Measurements from ENCODE around the gene ART1.
"Not testable (repeated sequence)": the region's sequence is repeated elsewhere in the genome, so short reads cannot be mapped to it uniquely, and the experiment has no call there.

The ART1 gene

DNA sequence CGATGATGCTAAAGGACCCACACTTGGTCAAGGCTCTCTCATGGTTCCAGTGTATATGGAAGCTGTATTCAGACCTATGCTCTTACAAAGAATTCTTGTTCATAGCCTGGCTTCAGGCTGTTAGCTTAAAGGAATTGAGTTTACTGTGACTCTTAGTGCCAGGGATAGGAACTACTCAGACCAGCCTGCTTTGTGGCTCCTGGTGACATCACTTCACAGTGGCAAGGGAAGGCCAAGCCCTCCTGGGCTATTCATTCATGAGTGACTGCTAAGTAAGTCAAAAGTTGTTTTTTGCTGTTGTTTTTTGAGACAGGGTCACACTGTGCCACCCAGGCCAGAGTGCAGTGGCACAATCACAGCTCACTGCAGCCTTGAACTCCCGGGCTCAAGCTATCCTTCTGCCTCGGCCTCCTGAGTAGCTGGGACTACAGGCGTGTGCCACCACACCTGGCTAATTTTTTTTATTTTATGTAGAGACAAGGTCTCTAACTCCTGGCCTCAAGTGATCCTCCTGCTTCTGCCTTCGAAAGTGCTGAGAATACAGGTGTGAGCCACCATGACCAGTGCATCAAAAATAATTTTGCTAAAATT lies 12.8 kb upstream of the ART1 start:
- no peak for DNase-seq (ENCODE audit: low spot score)

DNA sequence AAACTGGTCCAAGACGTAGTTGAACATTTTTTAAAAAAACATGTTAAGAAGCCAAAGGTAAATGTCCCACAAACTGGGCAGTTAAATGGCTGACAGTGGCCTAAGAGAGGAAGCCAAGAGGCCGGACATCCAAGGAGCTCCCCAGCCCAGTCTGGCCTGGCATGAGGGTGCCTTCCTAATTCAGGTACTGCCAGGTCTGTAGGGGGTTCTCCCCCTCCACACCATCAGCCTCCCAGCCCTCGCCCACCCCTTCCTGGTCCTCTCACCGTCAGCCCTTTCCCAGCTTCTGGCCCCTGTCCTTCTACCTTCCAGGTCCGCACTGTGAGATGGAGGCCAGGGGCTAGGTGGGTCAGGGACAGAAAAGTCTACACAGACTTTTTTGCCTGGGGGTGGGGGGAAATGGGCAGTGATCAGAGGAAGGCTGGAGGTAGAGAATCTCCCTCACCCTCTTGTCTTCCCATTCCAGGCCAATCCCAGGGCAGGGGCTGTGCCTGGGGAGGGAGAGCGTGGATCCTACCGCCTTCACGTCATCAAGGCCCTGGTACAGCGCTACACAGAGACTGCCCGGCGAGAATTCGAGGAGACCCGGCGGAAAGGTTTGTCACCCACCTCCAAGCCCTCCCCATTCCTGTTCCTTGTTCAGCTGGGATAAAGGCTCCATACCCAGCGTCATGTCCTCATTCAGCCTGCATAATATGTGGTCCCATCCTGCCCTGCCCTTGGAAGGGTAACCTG lies 9.1 kb upstream of the ART1 start:
- no peak for DNase-seq (ENCODE audit: low spot score)

DNA sequence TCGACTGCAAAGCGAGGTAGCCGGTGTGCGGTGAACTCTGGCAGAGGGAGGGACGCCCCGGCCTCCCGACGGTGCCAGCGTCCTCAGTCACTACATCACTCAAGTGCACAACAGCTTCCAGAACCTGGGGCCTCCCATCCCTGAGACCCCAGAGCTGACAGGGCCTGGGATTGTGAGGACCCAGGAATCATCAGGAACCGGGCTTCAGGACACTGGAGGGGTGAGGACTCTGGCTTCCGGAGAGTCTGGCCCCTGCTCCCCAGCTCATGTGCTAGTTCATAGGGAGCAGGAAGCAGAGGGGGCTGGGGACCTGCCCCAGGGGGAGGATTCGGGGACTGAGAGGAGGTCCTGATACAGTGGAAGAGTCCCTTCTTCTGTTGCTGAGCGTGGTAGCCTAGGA lies 7.7 kb upstream of the ART1 start:
- DNase-seq (ENCODE audit: low spot score), result no peak

- DNase-seq (ENCODE audit: low spot score), result no peak
Measured at GRCh38 chr11:3638513-3638912, 6.4 kb upstream of the ART1 start.

GRCh38 chr11:3639841-3640240 lies 5.1 kb upstream of the ART1 start:
- no peak for DNase-seq (ENCODE audit: low spot score)

- no peak for DNase-seq (ENCODE audit: low spot score)
Measured at GRCh38 chr11:3641191-3641590, 3.7 kb upstream of the ART1 start.

DNA sequence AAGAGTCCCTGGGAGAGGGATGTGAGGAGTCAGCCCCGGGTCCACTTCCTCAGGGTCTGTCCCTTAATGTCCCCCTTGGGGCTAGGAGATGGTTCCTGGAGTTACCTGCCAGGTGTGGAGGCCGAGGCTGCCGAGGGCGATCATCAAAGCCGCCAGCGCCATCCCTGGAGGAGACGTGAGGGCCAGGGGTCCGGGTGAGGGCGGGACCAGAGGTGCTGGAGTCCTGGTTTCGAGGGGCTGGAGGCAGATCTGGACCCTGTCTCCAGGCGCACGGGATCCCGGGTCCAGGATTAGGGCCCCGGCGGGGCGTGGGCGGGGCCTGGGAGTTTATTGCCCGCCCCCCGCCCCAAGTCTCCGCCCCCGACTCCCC lies 3.2 kb upstream of the ART1 start, which contains the start of gene ART5:
Gene ART5, minus strand, starts transcription at position 292 of the 370 bp plus-strand sequence. Its CDS starts 130 bp downstream, at position 162.
- DNase-seq (ENCODE audit: low spot score), result no peak

DNA sequence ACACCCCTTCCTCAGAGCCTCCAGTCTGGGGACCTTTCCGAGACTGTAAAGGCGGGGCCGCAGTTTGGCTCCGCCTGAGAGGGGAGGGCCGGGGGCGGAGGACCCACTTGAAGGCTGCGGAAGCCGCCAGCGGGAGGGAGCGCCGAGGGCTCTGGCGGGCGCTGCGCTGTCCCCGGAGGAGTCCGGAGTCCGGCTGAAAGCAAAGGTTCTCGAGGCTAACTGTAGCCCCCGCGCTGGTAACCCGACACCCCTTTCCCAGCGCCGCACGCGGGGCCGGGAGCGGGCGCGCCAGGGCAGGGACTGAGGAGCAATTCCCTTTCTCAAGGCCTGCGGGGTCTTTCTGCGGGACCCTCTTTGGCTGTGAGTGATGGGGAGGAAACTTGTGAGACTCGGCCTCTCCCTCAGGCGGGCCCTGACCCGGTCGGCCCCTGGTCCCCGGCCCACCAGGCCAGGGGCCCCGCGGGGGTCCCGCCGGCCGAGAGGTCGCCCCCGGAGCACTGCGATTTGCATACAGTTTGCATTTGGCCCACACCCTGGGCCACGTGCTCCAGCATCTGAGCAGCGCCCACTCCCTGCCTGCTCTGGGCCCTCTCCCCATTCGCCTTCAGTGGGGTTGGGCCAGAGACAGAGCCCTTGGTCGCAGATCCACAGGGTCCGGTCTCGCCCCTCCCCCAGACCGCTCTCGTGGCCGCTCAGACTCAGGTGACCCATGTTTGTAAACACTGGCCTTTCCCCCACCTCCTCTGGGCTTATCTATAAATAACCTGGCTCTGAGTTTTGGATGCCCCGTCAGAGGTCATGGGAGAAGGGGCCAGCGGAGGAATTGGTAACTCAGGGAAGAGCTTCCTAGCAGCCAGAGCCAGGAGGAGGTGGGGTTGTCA lies 2.6 kb upstream of the ART1 start:
- peak; percentile 81 for DNase-seq (ENCODE audit: low spot score)

DNA sequence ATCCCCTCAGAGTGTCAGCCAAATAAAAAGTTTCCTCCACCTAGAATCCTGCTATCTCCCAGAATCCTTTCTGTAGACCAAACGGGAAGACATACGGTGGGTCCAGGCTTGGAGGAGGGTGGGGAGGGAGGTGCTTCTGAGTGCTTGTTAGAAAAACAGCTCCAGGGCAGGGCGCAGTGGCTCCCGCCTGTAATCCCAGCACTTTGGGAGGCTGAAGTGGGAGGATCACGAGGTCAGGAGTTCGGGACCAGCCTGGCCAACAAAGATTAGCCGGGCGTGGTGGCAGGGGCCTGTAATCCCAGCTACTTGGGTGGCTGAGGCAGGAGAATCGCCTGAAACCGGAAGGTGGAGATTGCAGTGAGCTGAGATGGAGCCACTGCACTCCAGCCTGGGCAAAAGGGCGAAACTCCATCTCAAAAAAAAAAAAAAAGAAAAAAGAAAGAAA lies 1.8 kb upstream of the ART1 start:
- not testable (repeated sequence) for DNase-seq (ENCODE audit: low spot score)

DNA sequence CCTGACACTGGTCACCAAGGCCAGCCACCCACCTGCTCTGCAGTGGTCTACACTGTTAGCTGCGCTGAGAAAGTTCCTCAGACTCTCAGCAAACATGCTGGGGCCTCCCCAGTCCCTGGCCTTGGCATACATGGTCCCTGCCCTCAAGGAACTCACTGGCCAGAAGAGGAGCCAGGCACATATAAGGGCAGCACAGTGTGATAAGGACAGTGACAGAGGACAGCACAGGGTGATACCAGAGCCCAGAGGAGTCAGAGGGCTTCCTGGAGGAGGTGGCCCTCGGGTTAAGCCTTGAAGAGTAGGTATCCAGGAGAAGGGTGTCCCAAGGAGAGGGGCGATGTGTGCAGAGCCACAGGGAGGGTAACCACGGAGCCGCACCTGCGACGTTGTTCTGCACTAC lies 624 bp downstream of the ART1 start:
- DNase-seq (ENCODE audit: low spot score), result no peak

- not testable (repeated sequence) for DNase-seq (ENCODE audit: low spot score)
Measured at GRCh38 chr11:3648843-3649242, 3.9 kb downstream of the ART1 start.

DNA sequence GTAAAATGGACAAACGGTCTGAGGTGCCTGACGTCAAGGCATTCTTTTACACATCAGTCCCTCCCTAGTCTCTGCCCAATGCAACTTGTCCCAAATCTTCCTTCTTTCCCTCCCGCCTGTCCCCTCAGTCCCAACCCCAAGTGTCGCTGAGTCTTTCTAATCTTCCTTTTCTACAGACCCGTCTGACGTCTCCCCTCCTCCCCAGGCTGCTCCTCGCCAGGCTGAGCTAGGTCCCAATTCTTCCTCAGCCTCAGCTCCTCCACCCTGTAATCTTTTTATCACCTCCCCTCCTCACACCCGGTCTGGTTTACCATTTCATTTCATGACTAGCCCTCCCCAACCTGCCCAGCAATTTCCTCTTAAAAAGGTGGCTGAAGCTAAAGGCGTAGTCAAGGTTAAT lies 4.4 kb downstream of the ART1 start:
- DNase-seq (ENCODE audit: low spot score), result not testable (repeated sequence)

DNA sequence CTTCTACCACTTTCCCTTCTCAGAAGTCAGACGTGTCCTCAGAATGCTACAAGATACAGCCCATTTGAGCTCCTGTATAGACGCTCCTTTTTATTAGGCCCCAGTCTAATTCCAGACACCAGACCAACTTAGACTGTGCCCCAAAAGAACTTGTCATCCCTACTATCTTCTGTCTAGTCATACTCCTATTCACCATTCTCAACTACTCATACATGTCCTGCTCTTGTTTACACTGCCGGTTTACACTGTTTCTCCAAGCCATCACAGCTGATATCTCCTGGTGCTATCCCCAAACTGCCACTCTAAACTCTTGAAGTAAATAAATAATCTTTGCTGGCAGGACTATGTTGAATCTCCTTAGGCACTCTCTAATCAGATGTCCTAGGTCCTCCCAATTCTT lies 7.6 kb downstream of the ART1 start:
- DNase-seq (ENCODE audit: low spot score), result not testable (repeated sequence)

DNA sequence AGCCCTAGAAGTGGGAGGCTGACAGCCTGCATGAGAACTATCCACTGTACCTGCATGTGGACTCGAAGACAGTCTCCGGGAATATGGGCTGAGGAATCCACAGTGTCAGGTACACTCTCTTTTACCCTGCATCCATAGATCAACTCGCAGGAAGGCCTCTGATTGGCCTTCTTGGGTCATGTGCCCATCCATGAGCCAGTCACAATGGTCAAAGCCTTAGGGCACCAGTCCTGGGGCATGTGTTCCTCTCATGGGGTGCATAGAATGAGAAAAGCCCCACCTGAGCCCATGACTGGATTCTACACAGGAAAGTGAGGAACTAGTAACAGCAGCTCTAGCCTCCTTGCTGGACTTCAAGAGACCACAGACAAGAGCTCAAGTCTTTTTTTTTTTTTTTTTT lies 10.6 kb downstream of the ART1 start:
- DNase-seq (ENCODE audit: low spot score), result no peak

DNA sequence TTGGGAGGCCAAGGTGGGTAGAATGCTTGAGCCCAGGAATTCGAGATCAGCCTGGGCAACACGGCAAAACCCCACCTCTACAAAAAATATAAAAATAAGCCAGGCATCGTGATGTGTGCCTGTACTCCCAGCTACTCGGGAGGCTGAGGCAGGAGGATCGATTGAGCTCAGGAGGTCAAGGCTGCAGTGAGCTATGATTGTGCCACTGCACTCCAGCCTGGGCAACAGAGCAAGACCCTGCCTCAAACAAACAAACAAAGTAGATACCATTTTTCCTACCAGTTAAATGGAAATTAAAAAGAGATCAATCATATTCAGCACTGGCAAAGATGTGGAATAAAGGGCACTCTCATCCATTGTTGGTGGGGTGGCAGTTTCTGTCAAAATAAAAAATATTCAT lies 12.4 kb downstream of the ART1 start:
- DNase-seq (ENCODE audit: low spot score), result not testable (repeated sequence)

DNA sequence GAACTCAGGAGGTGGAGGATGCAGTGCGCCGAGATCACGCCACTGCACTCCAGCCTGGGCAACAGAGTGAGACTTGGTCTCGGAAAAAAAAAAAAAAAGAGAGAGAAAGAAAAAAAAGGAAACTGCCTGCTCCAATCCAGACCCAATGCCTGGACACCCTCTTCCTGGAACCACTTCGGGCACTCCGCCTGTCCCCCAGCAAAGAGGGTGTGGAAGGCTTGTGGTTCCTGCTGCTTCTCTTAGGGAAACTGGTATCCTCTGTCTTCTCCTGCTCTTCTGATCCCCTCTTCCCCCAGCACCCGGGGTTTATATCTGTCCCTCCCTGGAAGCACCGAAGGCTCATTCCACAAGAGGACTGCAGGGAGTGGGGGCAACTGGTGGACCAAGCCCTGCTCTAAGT lies 13.3 kb downstream of the ART1 start:
- DNase-seq (ENCODE audit: low spot score), result no peak

- no peak for DNase-seq (ENCODE audit: low spot score)
Measured at GRCh38 chr11:3659595-3660515, 14.9 kb downstream of the ART1 start.

- no peak for DNase-seq (ENCODE audit: low spot score)
Measured at GRCh38 chr11:3660960-3661359, 16.0 kb downstream of the ART1 start.

DNA sequence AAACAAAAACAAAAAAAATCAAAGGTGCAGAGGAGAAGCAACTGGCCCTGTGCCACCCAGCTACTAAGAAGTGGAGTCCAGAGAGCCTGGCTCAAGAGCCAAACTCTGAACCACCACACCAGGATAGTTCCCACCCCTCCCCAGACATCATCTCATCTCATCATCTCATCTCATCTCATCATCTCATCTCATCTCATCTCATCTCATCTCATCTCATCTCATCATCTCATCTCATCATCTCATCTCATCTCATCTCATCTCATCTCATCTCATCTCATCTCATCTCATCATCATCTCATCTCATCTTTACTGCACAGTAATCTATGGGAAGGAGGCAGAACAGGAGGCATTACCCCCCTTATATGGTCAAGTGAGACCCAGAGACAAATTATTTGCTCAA lies 17.9 kb downstream of the ART1 start:
- no peak for DNase-seq (ENCODE audit: low spot score)

GRCh38 chr11:3664032-3664630 lies 19.2 kb downstream of the ART1 start:
- DNase-seq (ENCODE audit: low spot score), result no peak

GRCh38 chr11:3665336-3666022 lies 20.6 kb downstream of the ART1 start:
- no peak for DNase-seq (ENCODE audit: low spot score)

All from LoVo (cell line).